ENCODE data around the gene SP2. TPM values are rescaled to one million over a fixed set of nuclear protein-coding genes. Genes with fewer than 3 reads are reported as not detected.

The SP2 gene
- total RNA-seq = 0.90 and 1.6 TPM in 2 replicates

DNA sequence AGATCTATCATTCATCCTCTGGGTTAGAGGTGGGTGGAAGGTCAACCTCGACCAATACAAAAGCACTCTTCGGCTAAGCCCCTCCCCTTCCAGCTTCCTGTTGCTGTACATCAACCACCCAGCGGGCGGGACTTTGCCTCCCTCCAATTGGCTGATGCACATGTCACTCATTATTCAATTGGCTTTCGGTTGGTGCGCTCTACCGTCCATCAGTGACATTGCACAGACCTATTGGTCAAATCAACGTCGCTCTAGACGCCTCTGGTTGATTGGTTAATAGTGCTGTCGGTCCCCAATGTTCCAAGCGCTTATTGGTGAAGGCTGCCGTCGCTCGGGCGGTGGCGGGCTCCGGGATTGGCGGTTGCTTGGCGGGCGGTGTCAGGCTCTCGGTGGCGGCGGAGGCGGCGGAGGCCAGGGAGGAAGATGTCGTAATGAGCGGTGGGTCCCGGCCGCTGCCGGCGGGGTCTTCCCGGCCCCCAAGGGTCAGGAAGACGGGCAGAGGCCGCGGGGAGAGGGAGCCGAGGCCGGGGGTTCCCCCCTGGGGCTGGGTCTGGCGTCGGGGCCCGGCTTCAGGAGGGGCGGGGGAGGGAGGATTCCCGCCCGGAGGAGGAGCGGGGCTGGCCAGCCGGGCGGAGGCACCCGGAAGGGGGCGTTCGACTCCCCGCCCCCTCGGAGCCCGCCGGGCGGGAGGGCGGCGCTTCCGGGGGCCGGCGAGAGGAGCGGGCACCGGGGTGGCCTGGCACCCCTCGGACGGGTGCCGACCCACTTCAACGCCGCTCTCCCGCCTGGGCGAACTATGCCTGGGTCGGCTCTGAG is at the start of gene SP2:
TSS of gene SP2 (plus strand) at position 381 of the 816 bp plus-strand sequence. CDS start at position 432, 51 bp downstream.

DNA sequence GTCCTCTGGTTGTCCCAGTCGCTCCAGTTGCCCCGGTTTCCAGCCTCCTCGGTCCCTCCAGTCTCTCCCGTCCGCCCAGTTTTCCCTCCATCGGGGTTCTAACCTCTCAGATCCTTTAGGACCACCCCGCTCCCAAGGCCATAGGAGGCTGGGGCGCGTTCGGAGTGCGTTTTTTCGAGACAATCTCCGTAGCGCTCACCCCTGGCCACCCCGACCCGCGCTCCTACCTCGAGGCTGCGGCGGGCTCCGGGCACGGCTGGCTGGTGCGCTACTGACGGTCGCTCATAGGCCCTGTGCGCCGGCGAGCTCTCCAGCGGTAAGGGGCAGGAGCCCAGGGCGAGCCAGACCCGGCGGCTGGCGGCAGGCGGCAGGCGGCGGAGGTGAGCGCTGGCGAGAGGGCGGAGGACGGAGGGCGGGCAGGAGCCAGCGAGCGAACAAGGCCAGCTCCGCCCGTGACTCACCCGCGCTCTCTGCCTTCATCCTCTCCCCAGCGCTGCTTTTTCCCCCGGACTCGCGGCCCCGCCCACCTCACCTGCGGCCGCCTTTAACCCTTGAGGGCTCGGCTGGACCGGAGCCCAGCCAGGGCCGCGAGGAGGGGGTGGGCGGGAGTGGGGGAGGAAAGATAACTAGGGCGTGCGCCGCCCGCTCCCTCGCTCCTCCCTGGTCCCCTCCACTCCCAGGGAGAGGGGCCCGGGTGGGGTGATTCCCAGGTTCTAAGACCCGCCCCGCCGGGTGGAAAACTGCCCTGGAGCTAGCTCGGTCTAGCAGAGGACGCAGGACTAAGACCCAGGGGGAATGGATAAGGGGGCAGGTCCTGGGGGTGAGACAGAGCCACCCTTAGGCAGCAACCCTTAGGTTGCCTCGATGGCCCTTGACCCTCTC is 45.1 kb upstream of the SP2 start, which contains the start of gene SP6:
TSS of gene SP6 (minus strand) at position 472 of the 882 bp plus-strand sequence. CDS start 2,734 bp downstream, outside the sequence.

DNA sequence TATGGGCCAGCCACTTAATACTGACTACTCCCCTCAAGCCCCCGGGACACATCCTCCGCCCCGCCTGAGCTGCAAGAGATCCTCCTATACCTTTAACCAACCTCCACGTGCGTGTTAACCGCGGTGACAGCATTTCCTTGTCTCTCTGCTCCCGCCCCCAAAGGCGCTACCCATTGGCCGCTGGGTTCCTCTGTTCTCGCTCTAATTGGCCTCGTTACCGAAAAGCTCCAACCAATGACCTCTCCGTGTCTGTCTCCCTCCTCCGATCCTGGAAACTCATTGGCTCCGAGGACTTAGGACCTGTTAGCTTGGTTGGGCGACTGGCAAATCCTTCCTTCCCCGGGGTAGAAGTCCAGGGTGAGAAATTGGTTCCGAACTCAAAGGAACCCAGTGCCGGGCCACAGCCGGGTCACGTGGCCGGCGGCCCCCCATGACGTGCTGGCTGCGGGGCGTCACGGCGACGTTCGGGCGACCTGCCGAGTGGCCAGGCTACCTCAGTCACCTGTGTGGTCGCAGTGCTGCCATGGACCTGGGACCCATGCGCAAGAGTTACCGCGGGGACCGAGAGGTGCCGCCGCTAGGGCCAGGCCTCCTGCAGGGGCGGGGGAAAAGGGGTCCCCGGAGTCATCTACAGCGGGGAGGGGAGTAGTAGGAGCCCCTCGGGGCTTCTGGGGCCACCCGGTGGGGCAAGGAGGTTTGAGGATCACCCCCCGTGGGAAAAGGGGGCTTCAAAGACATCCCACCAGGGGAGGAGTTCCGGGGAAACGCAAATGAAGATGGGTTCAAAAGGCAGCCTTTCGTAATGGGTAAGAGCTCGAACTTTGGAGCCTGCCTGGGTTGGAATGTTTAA is 45.4 kb downstream of the SP2 start, which contains the start of gene PNPO:
TSS of gene PNPO (plus strand) at position 326 of the 850 bp plus-strand sequence. CDS start at position 431, 105 bp downstream.

DNA sequence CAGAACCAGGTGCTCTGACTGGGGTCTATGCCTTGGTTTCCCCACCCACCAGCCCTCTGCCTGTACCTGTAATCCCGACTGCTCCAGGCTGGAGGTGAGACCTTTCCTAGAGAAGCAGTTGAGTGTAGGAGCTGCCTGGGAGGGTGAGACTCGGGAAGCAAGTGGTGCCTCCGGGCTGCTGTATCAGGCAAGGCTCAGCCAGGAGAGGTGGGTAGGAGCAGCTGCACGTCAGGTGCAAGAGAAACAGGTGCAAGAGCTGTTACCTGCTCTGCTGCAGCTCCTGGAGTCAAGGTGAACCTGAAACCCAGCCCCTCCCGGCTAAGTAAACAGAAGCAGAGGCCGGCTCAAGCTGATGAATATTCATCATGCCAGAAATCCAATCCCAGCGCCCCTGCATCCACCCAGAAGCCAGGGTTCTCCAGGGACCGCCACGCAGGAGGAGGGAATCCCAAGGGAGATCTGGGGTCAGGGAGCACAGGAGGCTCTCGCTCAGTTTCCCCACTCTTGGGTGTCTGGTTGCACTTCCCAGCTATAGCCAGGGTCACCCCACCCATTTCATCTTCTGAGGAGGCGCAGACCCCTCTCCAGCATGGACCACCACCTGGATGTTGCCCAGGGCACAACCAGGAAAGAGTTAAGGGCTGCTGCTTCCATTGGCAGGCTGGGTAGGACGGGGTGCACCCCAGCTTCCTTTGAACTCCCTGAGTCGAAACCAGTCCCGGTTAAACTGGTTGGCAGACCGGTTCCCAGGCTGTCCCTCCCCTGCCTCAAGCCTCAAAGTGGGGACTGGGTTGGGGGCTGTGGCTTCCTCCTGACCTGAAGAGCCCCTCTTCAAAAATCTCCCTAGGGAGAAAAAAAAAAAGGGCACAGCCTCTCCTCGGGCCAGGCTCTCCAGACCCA is 61.8 kb downstream of the SP2 start, which contains the start of gene PRR15L:
TSS of gene PRR15L (minus strand) at position 293 of the 900 bp plus-strand sequence. CDS start 4,649 bp downstream, outside the sequence.

DNA sequence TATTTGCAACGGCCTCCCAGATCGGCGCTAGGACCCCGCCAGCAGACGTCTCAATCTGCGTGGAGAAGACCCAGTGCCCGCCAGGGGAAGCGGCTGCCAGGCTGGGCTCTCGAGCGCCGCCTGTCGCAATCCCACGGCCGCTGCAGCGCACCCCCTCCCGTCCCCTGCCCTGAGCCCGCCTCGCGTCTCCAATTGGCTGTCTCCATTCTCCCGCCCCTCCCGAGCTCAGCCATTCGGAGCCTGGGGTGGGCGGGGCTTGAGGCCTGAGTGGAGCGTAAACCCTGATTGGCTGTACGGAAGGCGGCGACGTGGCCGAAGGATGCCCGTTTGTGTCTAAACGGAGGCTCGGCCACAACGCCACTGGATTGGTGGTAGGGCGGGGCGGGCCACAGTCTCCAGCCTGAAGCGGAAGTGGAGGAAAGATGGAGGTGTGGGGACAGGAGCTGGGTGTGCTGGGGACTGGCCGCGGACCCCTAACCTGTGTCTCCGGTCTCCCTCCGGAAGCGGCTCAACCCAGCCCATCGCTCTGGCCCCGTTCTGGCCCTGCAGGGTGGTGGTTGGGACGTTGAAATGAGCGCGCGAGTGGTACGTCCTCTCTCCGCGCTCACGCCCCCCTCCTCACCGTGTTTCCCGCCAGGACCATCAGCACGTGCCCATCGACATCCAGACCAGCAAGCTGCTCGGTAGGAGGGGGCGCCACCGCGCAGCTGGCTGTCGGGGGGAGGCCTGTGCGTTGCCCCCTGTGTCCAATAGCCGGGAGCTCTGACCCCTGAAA is 74.9 kb downstream of the SP2 start, which contains the start of gene CDK5RAP3:
TSS of gene CDK5RAP3 (plus strand) at position 389 of the 775 bp plus-strand sequence. CDS start at position 423, 34 bp downstream.

Other genes with a start within 250 kb of the SP2 start
- 259 and 331 TPM in 2 replicates for gene KPNB1, start 246.3 kb upstream of the SP2 start, total RNA-seq
- gene TBKBP1, start 202.1 kb upstream of the SP2 start, total RNA-seq = 10.5 and 16.9 TPM in 2 replicates
- gene TBX21, start 163.0 kb upstream of the SP2 start, total RNA-seq = not detected in 2 replicates
- gene OSBPL7, start 74.4 kb upstream of the SP2 start, total RNA-seq = 9.1 and 11.9 TPM in 2 replicates
- 16.8 and 18.6 TPM in 2 replicates for gene MRPL10, start 64.7 kb upstream of the SP2 start, total RNA-seq
- gene LRRC46, start 64.6 kb upstream of the SP2 start, total RNA-seq = 0.09 TPM in 1 of 2 replicates, not detected in the other
- 20.7 and 27.9 TPM in 2 replicates for gene SCRN2, start 55.0 kb upstream of the SP2 start, total RNA-seq
- 0.45 and 0.66 TPM in 2 replicates for gene SP6, start 45.1 kb upstream of the SP2 start, total RNA-seq
- gene PNPO, start 45.3 kb downstream of the SP2 start, total RNA-seq = 17.7 and 24.7 TPM in 2 replicates
- gene PRR15L, start 61.6 kb downstream of the SP2 start, total RNA-seq = not detected in 2 replicates
- gene CDK5RAP3, start 74.9 kb downstream of the SP2 start, total RNA-seq = 58.7 and 68.2 TPM in 2 replicates
- gene COPZ2, start 141.6 kb downstream of the SP2 start, total RNA-seq = 5.3 and 10.5 TPM in 2 replicates
- gene NFE2L1, start 152.1 kb downstream of the SP2 start, total RNA-seq = 98.9 and 104 TPM in 2 replicates
- 50.6 and 56.1 TPM in 2 replicates for gene CBX1, start 205.2 kb downstream of the SP2 start, total RNA-seq
- 13.8 and 15.8 TPM in 2 replicates for gene SNX11, start 211.5 kb downstream of the SP2 start, total RNA-seq